K562 (cell line): ENCODE results near the gene CNR2. TPM values are rescaled to one million over a fixed set of nuclear protein-coding genes. Genes with fewer than 3 reads are reported as not detected.
"Not testable (repeated sequence)": the region's sequence is repeated elsewhere in the genome, so short reads cannot be mapped to it uniquely, and the experiment has no call there.

Source experiments
- ATAC-seq: fragments of 200-7000 bp; cut with Tn5 transposase; 3 replicates; pipeline ENCODE4 v1.9.1; 2020; ENCODE audit warnings: moderate library complexity
- BruUV-seq: library from RNA; stranded (reverse); fragments of 400-500 nt; replicated peaks from 2 replicates; lab custom pipeline; 2021; lab: Mats Ljungman, UMichigan
- CTCF ChIA-PET: fragments of 300-600 bp; formaldehyde crosslinking; extraction: SDS; loops from one replicate; lab custom pipeline; 2021; ENCODE audit warnings: low intra/inter-chr PET ratio; lab: Yijun Ruan, JAX
- POLR2A ChIA-PET: fragments of 300-600, 350-650 bp; sonication (Branson Sonifier 250); formaldehyde crosslinking; extraction: SDS; loops from one replicate; lab custom pipeline; 2021; ENCODE audit warnings: antibody characterized with exemption, inconsistent platforms; lab: Yijun Ruan, JAX
- DNase-seq, 4 experiments: peaks; one replicate each; pipeline versions ENCODE4 v3.0.0 to v3.0.0-alpha.2; 2011 to 2018; ENCODE audit warnings: low spot score in 3 of 4, mixed read lengths in 3 of 4; ENCODE audit errors: extremely low read depth in 1 of 4
- FAIRE-seq: peaks from 2 replicates; lab custom pipeline; 2011; peaks lifted over from hg19 to GRCh38; lab: Jason Lieb, UNC
- H2AFZ ChIP-seq: 2 replicates; pipeline ENCODE4 v1.6.0; 2011; ENCODE audit warnings: low read depth, low read length, control low read depth, inconsistent platforms
- H3K27ac ChIP-seq: fragments of 200-600 bp; 3 replicates; pipeline ENCODE4 v1.8.0; 2011; ENCODE audit warnings: low read depth, mild to moderate bottlenecking, control low read depth, inconsistent platforms, low read length, moderate library complexity, mixed read lengths; ENCODE audit errors: extremely low read depth
- H3K27me3 ChIP-seq, 2 experiments: fragments of 300-600 bp in 1 of 2; 2 replicates in 1 of 2; 3 replicates in 1 of 2; pipeline versions ENCODE4 v1.6.0 to v1.8.0; 2011; ENCODE audit warnings: inconsistent platforms in 2 of 2, low read length in 2 of 2, mild to moderate bottlenecking in 1 of 2, mixed read lengths in 1 of 2, moderate library complexity in 1 of 2; ENCODE audit not compliant: control insufficient read depth in 2 of 2, insufficient read depth in 2 of 2
- H3K36me3 ChIP-seq: fragments of 300-600 bp; 3 replicates; pipeline ENCODE4 v1.8.0; 2011; ENCODE audit warnings: mild to moderate bottlenecking, low read length, inconsistent platforms; ENCODE audit not compliant: control insufficient read depth, insufficient read depth
- H3K4me1 ChIP-seq, 2 experiments: fragments of 200-600 bp in 1 of 2; replicated peaks in 1 of 2; 2 replicates in 1 of 2; 3 replicates in 1 of 2; pipeline versions ENCODE4 v1.5.1 to v1.8.0; 2011; ENCODE audit warnings: inconsistent platforms in 2 of 2, low read length in 2 of 2, mild to moderate bottlenecking in 1 of 2, mixed read lengths in 1 of 2, moderate library complexity in 1 of 2; ENCODE audit not compliant: control insufficient read depth in 2 of 2, insufficient read depth in 2 of 2
- H3K4me2 ChIP-seq: 2 replicates; pipeline ENCODE4 v1.6.1; 2011; ENCODE audit warnings: low read length, control low read depth, inconsistent platforms, mixed read lengths; ENCODE audit not compliant: insufficient read depth
- H3K4me3 ChIP-seq: fragments of 200-600 bp; sonication (generic), shearing (Covaris generic); 2 replicates; pipeline ENCODE4 v1.5.1; 2016; ENCODE audit warnings: control low read depth, inconsistent platforms
- H3K79me2 ChIP-seq: fragments of 200-600 bp; 3 replicates; pipeline ENCODE4 v1.8.0; 2011; ENCODE audit warnings: low read length, inconsistent platforms; ENCODE audit not compliant: control insufficient read depth, insufficient read depth
- H3K9ac ChIP-seq, 2 experiments: 2 replicates each; pipeline versions ENCODE4 v1.6.0 to v1.6.1; 2011; ENCODE audit warnings: low read depth in 2 of 2, low read length in 2 of 2, control low read depth in 1 of 2, inconsistent platforms in 1 of 2, mild to moderate bottlenecking in 1 of 2, mixed read lengths in 1 of 2; ENCODE audit not compliant: insufficient read depth in 1 of 2
- H3K9me1 ChIP-seq: one replicate; pipeline ENCODE4 v1.6.0; 2011; ENCODE audit warnings: inconsistent platforms, mild to moderate bottlenecking, low read length, moderate library complexity; ENCODE audit not compliant: control insufficient read depth, insufficient read depth
- H3K9me3 ChIP-seq: replicated peaks from 2 replicates; pipeline ENCODE4 v1.5.1; 2011; ENCODE audit warnings: low read depth, low read length, inconsistent platforms; ENCODE audit not compliant: control insufficient read depth, insufficient read depth
- H4K20me1 ChIP-seq: replicated peaks from 2 replicates; pipeline ENCODE4 v1.6.1; 2011; ENCODE audit warnings: low read length, inconsistent platforms, mixed read lengths; ENCODE audit not compliant: control insufficient read depth, insufficient read depth
- RB1 ChIP-seq: fragments of 450-650 bp; IDR thresholded peaks from 2 replicates; pipeline ENCODE4 v1.6.1; 2017; ENCODE audit warnings: low read depth, mild to moderate bottlenecking
- WGBS: fragments of 100-300 bp; shearing (Covaris generic); methylation state at CpG from one replicate; pipeline ENCODE4 v1.1.6; 2016; ENCODE audit warnings: low coverage, mixed read lengths; ENCODE audit not compliant: insufficient coverage; ENCODE audit errors: missing lambda C conversion rate; 5-methylcytosine and 5-hydroxymethylcytosine counted together
- in situ Hi-C: fragments of 300-500 bp; cut with MboI; formaldehyde crosslinking; loops from 4 replicates; pipeline ENCODE4 v1.15.0; 2018; ENCODE audit warnings: inconsistent platforms, mixed read lengths
- intact Hi-C: fragments of 100-400 bp; cut with micrococcal nuclease; formaldehyde crosslinking; loops from 2 replicates; pipeline ENCODE4 v1.14.2; 2022
- polyA plus RNA-seq, 8 experiments: library from polyadenylated mRNA; depleted of rRNA in 4 of 8; stranded (reverse) in 5 of 8; unstranded in 3 of 8; fragments of >200 nt; fragmentation: Nextera tagmentation in 2 of 8; fragmentation: Illumina TruSeq in 1 of 8; extraction: Ambion mirVana in 2 of 8; extraction: Trizol in 1 of 8; gene quantifications; 2 replicates each; pipeline versions ENCODE4 v1.2.1 to v1.2.3, GENCODE V29; 2011 to 2014; ENCODE audit warnings: inconsistent platforms in 1 of 8, missing spikeins in 1 of 8
- total RNA-seq, 7 experiments: library from RNA; depleted of rRNA in 6 of 7; stranded (reverse); fragments of >200 nt in 6 of 7; fragmentation: Illumina TruSeq in 2 of 7; extraction: Trizol in 2 of 7; gene quantifications; 2 replicates each; pipeline versions ENCODE4 v1.2.1 to v1.2.3, GENCODE V29; 2011 to 2021; ENCODE audit warnings: low replicate concordance in 1 of 7

The CNR2 gene
- total and polyA plus RNA-seq, 9 of the 15 experiments (the other 6 are each of a cell fraction or from before 2014, with no cell fraction given) = not detected

- 0 out of 2 replicates have a peak, but pooled peaks have one; percentile 22 for TF ChIP-seq RB1
These were observed 58.6 kb downstream of the CNR2 start (continued) for GRCh38 chr1:23854568-23854967.

GRCh38 chr1:23853124-23853523 is 60.0 kb downstream of the CNR2 start:
- peaks cover 14% of the 10 kb centered on the region for H3K36me3 ChIP-seq
- H3K9ac ChIP-seq, in situ Hi-C loops, H3K4me3 ChIP-seq, H3K4me2 ChIP-seq, POLR2A ChIA-PET, H3K4me1 ChIP-seq, DNase-seq, CTCF ChIA-PET, H3K27ac ChIP-seq, H4K20me1 ChIP-seq, BruUV-seq, H3K27me3 ChIP-seq, ATAC-seq, H2AFZ ChIP-seq, intact Hi-C loops, FAIRE-seq, H3K9me1 ChIP-seq, H3K79me2 ChIP-seq, H3K9me3 ChIP-seq: not testable (repeated sequence)
- no CpG with 5 or more reads among the region's 34 CpGs for WGBS

GRCh38 chr1:23851406-23851805 is 61.8 kb downstream of the CNR2 start:
- H2AFZ ChIP-seq, H3K27ac ChIP-seq, H3K4me1 ChIP-seq, BruUV-seq, H3K9ac ChIP-seq, ATAC-seq, H3K4me2 ChIP-seq, H3K4me3 ChIP-seq, intact Hi-C loops, H3K79me2 ChIP-seq, H3K9me3 ChIP-seq, H3K27me3 ChIP-seq, FAIRE-seq, H4K20me1 ChIP-seq, DNase-seq, H3K9me1 ChIP-seq, in situ Hi-C loops: not testable (repeated sequence)
- POLR2A ChIA-PET = interaction anchor here (0.8 to 1.3 kb wide), 3 partner anchors 9 to 121 kb away, joined by 3 to 5 read pairs (median 4); no protein-coding TSS in a partner anchor
- CTCF ChIA-PET = interaction anchor here (1.2 kb wide), 1 partner anchor 41 kb away, joined by 4 read pairs; no protein-coding TSS in a partner anchor
- H3K36me3 ChIP-seq = peaks cover 18% of the 10 kb centered on the region
